ENCODE results near the gene CELF5.

The CELF5 gene

DNA sequence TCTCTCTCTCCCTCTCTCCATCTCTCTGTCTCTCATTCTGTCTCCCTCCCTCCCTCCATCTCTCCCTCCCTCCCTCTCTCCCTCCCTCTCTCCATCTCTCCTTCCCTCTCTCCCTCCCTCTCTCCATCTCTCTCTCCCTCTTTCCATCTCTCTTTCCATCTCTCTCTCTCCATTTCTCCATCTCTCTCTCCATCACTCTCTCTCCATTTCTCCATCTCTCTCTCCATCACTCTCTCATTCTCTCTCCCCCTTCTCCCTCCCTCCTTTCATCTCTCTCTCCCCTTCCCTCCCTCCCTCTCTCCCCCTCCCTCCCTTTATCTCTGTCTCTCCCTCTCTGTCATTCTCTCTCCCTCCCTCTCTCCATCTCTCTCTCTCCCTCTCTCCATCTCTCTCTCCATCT, 86.2 kb downstream of the CELF5 start:
- DNase-seq (ENCODE audit: low read depth) = no peak
- no peak overlapping the region for H3K4me3 ChIP-seq (ENCODE audit: low read depth, low read length)
- TF ChIP-seq, protein P1, sequence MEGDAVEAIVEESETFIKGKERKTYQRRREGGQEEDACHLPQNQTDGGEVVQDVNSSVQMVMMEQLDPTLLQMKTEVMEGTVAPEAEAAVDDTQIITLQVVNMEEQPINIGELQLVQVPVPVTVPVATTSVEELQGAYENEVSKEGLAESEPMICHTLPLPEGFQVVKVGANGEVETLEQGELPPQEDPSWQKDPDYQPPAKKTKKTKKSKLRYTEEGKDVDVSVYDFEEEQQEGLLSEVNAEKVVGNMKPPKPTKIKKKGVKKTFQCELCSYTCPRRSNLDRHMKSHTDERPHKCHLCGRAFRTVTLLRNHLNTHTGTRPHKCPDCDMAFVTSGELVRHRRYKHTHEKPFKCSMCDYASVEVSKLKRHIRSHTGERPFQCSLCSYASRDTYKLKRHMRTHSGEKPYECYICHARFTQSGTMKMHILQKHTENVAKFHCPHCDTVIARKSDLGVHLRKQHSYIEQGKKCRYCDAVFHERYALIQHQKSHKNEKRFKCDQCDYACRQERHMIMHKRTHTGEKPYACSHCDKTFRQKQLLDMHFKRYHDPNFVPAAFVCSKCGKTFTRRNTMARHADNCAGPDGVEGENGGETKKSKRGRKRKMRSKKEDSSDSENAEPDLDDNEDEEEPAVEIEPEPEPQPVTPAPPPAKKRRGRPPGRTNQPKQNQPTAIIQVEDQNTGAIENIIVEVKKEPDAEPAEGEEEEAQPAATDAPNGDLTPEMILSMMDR (IDR thresholded peaks at IDR 0.05; ENCODE audit: insufficient read depth, low read depth, low read length, missing control alignments) = no peak

DNA sequence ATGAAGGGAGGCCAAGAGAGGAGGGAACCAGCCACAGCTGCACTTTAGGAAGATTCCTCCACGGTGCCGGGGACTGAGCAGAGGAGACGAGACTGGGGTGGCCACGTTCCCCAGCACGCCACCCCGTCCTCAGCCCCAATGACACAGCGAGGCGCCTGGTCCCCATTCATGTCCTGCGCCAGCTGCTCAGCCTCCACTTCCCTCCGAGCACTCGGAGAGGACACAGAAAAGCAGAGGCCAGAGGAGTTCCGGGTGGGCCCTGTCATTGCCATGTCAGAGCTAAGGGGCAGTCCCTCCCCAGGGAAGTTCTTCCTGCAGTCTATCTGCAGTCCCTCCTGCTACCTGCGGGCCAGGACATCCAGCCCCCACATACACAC, 88.7 kb downstream of the CELF5 start:
- no peak overlapping the region for H3K4me3 ChIP-seq (ENCODE audit: low read depth, low read length)
- TF ChIP-seq, protein P1 (IDR thresholded peaks at IDR 0.05; ENCODE audit: insufficient read depth, low read depth, low read length, missing control alignments) = no peak
- DNase-seq (ENCODE audit: low read depth) = no peak

DNA sequence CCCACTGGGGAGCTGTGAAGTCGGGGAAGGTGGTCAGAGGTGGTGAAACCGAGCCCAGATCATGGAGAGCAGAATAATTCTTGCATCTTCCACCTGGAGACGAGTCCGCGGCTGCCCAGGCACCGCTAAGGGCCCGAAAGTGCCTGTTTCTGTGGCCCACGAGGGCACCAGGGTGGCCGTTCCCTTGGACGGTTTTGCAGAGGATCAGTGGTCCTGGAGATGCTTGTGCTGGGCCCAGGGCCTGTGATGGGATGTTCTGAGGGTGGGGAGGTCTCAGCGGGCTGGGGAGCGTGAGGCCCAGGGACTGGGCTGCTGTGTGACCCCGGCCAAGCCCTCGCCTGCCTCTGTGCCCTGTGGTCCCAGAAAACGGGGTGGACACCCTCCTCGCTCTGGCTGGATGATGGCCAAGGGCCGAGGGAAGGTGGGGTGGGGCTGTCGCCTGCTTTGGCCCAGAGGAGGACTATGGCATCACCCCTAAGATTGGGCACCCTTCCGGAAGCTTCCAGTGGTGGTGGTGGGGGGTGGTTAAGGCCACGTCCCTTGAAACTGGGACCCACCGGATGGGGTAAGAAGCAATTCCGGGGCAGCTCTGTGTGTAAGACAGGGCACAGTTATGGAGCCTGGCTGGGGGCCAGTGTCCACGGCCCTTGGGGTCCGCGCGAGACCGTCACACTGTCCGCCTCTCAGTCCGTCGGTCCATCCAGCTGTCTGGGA, 90.7 kb downstream of the CELF5 start:
- DNase-seq (ENCODE audit: low read depth) = no peak
- TF ChIP-seq, protein P1 (IDR thresholded peaks at IDR 0.05; ENCODE audit: insufficient read depth, low read depth, low read length, missing control alignments) = no peak
- H3K4me3 ChIP-seq (ENCODE audit: low read depth, low read length) = no peak overlapping the region

DNA sequence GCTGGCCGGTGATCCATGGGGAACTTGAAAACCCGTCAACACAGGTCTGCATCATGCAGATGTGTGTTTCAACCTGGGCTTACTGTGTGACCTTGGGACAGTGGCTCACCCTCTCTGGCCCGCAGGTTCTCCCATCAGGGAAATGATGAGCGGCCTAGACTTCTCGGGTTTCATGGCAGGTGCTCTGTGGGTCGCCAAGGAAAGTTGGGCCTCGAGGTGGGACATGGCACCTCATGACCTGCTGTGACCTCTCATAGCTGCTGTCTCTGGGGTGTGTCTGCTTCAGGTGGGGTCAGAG, 91.2 kb downstream of the CELF5 start:
- no peak for DNase-seq (ENCODE audit: low read depth)
- no peak overlapping the region for H3K4me3 ChIP-seq (ENCODE audit: low read depth, low read length)
- TF ChIP-seq, protein P1 (IDR thresholded peaks at IDR 0.05; ENCODE audit: insufficient read depth, low read depth, low read length, missing control alignments) = no peak

DNA sequence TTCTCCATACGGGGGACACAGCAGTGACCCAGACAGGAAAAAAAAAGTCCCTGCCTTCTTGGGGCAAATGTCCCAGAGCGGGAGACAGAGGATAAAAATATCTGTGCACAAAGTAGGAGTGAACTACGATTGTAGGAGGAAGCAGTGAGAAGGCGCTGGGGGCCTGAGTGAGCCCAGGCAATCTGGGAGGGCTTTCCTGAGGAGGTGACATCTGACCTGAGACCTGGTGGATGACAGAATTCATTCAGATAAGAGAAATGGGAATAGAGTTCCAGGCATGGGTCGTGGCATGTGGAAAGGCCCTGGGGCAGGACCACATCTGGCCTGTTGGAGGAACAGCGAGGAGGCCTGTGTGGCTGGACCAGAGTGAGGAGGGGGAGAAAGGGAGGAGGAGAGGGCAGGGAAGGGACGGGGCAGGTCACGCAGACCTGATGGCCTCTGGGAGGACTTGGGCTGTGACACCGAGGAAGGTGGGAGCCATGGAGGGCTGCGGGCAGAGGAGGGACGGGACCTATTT, 91.7 kb downstream of the CELF5 start:
- TF ChIP-seq, protein P1 (IDR thresholded peaks at IDR 0.05; ENCODE audit: insufficient read depth, low read depth, low read length, missing control alignments) = no peak
- H3K4me3 ChIP-seq (ENCODE audit: low read depth, low read length) = no peak overlapping the region
- DNase-seq (ENCODE audit: low read depth) = no peak

DNA sequence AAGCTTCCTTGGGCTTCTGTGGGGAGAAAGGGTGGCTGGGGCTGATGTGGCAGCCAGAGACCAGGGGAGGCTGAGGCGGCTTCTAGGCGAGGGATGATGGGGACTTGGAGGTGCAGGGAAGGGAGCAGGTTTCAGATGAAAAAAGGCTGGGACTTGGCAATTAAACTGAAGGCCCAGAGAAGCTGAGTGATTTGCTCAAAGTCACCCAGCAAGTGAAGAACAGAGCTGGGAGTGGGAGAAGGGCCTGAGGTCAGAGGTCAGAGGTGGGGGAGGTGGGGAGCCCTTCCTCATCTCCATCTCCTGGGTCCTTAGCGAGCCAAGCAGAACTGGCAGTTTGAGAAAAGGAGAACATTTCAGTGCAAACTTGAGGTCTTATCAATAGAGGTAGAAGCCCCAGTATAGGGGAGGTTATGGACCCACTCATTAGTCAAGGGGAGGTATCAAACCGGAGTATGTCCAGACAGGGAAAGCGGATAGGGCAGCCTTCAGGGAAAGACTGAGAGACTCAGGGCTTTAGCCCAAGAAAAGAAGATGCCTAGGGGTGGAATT, 92.3 kb downstream of the CELF5 start:
- TF ChIP-seq, protein P1 (IDR thresholded peaks at IDR 0.05; ENCODE audit: insufficient read depth, low read depth, low read length, missing control alignments) = no peak
- no peak overlapping the region for H3K4me3 ChIP-seq (ENCODE audit: low read depth, low read length)
- no peak for DNase-seq (ENCODE audit: low read depth)

All from GM12865 (cell line).